ENCODE results near the gene RAB14.

- TF ChIP-seq CTCF (conservative IDR thresholded peaks at IDR 0.05; ENCODE audit: low read length), result no peak
- TF ChIP-seq EZH2phosphoT487 (IDR thresholded peaks at IDR 0.05; ENCODE audit: borderline replicate concordance, low read depth, low read length), result no peak
These were observed 23.6 kb upstream of the RAB14 start for GRCh38 chr9:121225240-121225639.
